ENCODE results near the gene PIP5K1B. TPM values are rescaled to one million over a fixed set of nuclear protein-coding genes. Genes with fewer than 3 reads are reported as not detected.

The PIP5K1B gene
- total RNA-seq, 1 experiment from 2014 or later = 1.8 TPM

DNA sequence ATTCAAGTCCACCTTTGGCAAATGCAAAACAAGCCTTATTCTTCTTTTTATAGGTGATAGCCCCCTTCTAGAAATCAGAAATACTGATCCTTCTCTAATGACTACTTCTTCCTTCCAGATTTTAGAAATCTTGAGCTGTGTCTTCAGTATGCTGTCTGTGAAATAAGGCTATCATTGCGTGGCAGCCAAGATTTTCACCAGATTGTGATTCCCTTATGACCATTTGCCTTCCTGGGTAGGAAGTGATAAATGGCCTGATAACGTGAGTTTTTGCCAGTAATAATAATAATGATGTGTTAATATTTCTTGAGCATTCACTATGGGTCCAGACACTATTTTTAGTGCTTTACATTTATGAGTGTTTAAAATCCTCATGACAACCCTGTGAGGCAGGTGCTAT, 80.9 kb downstream of the PIP5K1B start:
- no peaks in the 10 kb centered on the region for H3K27me3 ChIP-seq (ENCODE audit: control insufficient read depth, insufficient read depth, low read length)
- H3K4me3 ChIP-seq (ENCODE audit: insufficient read depth, low read depth, low read length) = no peak overlapping the region
- DNase-seq = no peak
- no peaks in the 10 kb centered on the region for H3K36me3 ChIP-seq (replicated peaks; ENCODE audit: control insufficient read depth, insufficient read depth, low read length)

DNA sequence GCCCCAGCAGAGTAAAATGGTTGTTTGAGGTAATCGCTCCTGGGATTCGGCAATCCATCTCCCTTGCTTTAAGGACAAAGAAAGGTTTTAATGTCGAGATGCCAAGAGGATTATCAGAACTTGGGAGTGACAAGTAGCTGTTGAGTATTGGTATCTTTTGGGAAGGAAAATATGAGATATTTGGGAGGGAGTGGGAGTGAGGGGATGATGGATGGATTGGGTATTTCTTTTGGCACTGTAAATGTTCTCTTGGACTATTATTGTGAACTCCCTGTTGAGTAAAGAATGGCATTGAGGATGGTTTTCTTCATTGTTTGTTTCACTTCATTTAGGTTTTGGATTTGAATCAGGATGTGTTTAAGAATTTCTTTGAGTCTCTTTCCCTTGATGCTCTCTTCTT, 86.1 kb downstream of the PIP5K1B start:
- H3K36me3 ChIP-seq (replicated peaks; ENCODE audit: control insufficient read depth, insufficient read depth, low read length) = no peaks in the 10 kb centered on the region
- no peak overlapping the region for H3K4me3 ChIP-seq (ENCODE audit: insufficient read depth, low read depth, low read length)
- no peak for DNase-seq
- H3K27me3 ChIP-seq (ENCODE audit: control insufficient read depth, insufficient read depth, low read length) = no peaks in the 10 kb centered on the region

DNA sequence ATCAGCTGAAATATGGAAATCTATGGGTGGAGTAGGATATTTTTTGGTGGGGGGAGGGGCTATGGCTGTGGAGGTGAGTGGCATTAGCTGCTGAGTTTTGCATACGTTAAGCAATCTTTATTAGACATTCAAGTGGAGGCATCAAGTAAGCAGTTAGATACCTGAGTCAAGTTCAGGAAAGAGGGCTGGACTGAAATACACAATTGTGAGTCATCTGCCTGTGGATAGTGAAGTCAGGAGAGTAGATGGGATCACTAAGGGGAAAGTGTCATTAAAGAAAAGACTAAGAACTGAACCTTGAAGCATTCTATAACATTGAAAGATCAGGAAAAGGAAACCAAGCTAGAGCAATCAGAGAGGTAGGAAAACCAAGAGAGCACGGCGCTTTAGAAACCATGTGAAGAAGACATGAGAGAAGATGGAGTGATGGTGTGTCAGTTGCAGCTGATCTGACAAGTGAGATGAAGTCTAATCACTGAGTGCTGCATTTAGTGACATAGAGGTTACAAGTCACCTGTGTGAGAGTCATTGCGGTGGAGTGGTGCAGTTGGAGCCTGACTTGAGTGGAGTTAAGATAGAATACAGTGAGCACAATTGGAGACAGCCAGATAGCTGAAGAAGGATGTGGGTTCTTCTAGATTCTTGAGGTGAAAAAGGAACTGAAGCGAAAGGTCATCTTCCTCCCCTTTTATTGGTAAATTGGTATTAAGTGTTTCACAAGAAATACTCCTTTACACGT, 88.7 kb downstream of the PIP5K1B start:
- DNase-seq = no peak
- Histone ChIP-seq H3K27me3 (ENCODE audit: control insufficient read depth, insufficient read depth, low read length) (no peaks in the 10 kb centered on the region), H3K36me3 (replicated peaks; ENCODE audit: control insufficient read depth, insufficient read depth, low read length) (no peaks in the 10 kb centered on the region)

GRCh38 chr9:68794898-68795297, 89.9 kb downstream of the PIP5K1B start:
- Histone ChIP-seq H3K4me3 (ENCODE audit: insufficient read depth, low read depth, low read length) (no peak overlapping the region), H3K36me3 (replicated peaks; ENCODE audit: control insufficient read depth, insufficient read depth, low read length) (no peaks in the 10 kb centered on the region), H3K27me3 (ENCODE audit: control insufficient read depth, insufficient read depth, low read length) (no peaks in the 10 kb centered on the region)
- no peak for DNase-seq

More for the DNA sequence above, 88.7 kb downstream of the PIP5K1B start:
- no peak overlapping the region for H3K4me3 ChIP-seq (ENCODE audit: insufficient read depth, low read depth, low read length)

- no peaks in the 10 kb centered on the region for H3K36me3 ChIP-seq (replicated peaks; ENCODE audit: control insufficient read depth, insufficient read depth, low read length)
- DNase-seq = no peak
- H3K27me3 ChIP-seq (ENCODE audit: control insufficient read depth, insufficient read depth, low read length) = no peaks in the 10 kb centered on the region
- no peak overlapping the region for H3K4me3 ChIP-seq (ENCODE audit: insufficient read depth, low read depth, low read length)
Observed at GRCh38 chr9:68795411-68795810, 90.4 kb downstream of the PIP5K1B start.

GRCh38 chr9:68797116-68797515, 92.1 kb downstream of the PIP5K1B start:
- no peak for DNase-seq
- Histone ChIP-seq H3K36me3 (replicated peaks; ENCODE audit: control insufficient read depth, insufficient read depth, low read length) (no peaks in the 10 kb centered on the region), H3K4me3 (ENCODE audit: insufficient read depth, low read depth, low read length) (no peak overlapping the region), H3K27me3 (ENCODE audit: control insufficient read depth, insufficient read depth, low read length) (no peaks in the 10 kb centered on the region)

DNA sequence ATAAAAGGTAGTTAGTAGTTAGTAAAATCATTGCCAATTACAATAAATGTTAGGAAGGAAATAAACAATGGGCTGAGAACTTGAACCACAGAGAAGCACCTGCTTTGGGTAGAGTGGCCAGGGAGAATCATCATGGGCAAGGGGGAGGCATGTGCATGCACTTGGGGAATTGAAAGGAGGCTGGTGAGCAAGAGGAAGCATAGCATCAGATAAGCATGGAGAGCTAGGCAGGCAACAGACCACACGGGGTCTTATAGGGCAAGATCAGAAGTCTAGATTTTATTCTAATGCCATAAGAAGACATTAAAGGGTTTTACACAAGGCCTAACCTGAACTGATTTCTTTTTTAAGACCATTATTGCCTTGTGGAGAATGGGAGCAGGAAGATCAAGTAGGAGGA, 93.4 kb downstream of the PIP5K1B start:
- Histone ChIP-seq H3K4me3 (ENCODE audit: insufficient read depth, low read depth, low read length) (no peak overlapping the region), H3K27me3 (ENCODE audit: control insufficient read depth, insufficient read depth, low read length) (no peaks in the 10 kb centered on the region), H3K36me3 (replicated peaks; ENCODE audit: control insufficient read depth, insufficient read depth, low read length) (no peaks in the 10 kb centered on the region)
- DNase-seq = no peak

GRCh38 chr9:68800836-68801235, 95.8 kb downstream of the PIP5K1B start:
- no peak for DNase-seq
- Histone ChIP-seq H3K27me3 (ENCODE audit: control insufficient read depth, insufficient read depth, low read length) (no peaks in the 10 kb centered on the region), H3K36me3 (replicated peaks; ENCODE audit: control insufficient read depth, insufficient read depth, low read length) (no peaks in the 10 kb centered on the region), H3K4me3 (ENCODE audit: insufficient read depth, low read depth, low read length) (no peak overlapping the region)

GRCh38 chr9:68802525-68803015, 97.5 kb downstream of the PIP5K1B start:
- no peak for DNase-seq
- Histone ChIP-seq H3K27me3 (ENCODE audit: control insufficient read depth, insufficient read depth, low read length) (no peaks in the 10 kb centered on the region), H3K36me3 (replicated peaks; ENCODE audit: control insufficient read depth, insufficient read depth, low read length) (no peaks in the 10 kb centered on the region)

DNA sequence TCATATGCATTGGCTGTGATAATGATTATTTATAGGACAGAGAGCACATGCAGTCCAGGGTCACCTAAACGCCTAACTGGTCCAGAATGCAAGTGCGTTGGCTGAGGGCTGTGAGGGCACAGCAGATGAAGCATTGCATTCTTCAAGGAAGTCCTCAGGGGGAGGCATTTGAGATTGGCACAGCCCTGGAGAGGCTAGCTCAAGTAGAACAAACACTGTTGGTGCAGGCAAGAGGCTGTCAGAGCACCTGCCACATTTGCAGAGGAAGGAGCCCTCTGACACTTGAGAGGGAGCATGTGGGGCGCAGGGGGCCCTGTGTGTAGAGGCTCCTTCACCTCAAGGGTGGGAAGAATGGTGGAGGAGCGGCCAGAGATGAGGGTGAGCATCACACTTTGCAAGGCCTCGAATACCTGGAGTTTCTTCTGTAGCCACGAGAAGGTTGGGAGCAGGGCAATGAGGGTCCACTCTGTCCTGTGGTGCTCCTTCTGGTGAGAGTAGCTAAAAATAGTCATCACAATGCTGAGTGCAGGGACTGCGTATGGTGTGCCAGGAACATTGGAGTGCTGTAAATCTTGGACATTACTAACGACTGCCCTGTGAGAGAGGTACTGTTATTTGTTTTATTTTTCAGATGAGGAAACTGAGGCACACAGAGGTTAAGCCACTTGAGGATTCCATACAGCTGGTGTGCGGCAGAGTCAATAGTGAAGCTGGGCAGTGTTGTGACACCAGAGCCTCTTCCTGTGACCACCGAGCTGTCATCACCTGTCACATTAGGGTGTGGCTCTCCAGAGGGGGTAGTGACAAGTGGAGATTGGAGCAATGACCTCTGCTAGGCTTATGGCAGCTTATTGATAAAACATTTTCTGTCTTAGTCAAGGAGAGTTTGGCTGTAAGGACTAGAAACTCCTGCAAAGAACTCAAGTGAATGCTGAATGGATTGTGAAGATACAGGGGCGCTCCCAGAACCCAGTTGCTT, 100.2 kb downstream of the PIP5K1B start:
- Histone ChIP-seq H3K4me3 (ENCODE audit: insufficient read depth, low read depth, low read length) (no peak overlapping the region), H3K36me3 (replicated peaks; ENCODE audit: control insufficient read depth, insufficient read depth, low read length) (no peaks in the 10 kb centered on the region), H3K27me3 (ENCODE audit: control insufficient read depth, insufficient read depth, low read length) (no peaks in the 10 kb centered on the region)
- no peak for DNase-seq

More at GRCh38 chr9:68802525-68803015, 97.5 kb downstream of the PIP5K1B start:
- H3K4me3 ChIP-seq (ENCODE audit: insufficient read depth, low read depth, low read length) = no peak overlapping the region

- Histone ChIP-seq H3K27me3 (ENCODE audit: control insufficient read depth, insufficient read depth, low read length) (no peaks in the 10 kb centered on the region), H3K4me3 (ENCODE audit: insufficient read depth, low read depth, low read length) (no peak overlapping the region), H3K36me3 (replicated peaks; ENCODE audit: control insufficient read depth, insufficient read depth, low read length) (no peaks in the 10 kb centered on the region)
- DNase-seq = no peak
Observed at GRCh38 chr9:68805890-68806517, 101.0 kb downstream of the PIP5K1B start.

DNA sequence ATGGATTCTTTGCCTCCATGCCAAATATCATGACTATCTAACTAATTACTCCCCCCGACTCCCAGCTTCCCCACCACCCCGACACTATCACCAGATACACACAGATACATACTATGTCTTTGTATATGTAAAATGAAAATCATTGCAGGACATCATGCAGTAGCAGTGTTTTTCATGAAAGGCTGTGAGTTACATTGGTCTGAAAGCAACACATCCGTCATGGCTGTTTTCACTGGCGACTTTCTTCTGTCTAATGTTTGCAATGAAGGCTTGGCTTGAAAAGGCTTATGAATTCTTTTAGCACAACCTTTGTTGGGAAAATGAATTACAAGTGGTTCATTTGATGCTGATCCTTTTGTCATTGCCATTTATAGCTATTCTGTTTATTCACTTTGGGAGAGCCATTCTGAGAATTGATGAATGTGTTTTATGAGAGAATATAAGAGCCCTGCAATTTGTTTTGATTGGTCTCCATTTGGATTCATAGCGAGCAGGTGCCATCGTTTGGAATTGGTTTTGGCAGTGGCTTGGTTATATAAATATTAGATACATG, 103.4 kb downstream of the PIP5K1B start:
- Histone ChIP-seq H3K4me3 (ENCODE audit: insufficient read depth, low read depth, low read length) (no peak overlapping the region), H3K27me3 (ENCODE audit: control insufficient read depth, insufficient read depth, low read length) (no peaks in the 10 kb centered on the region), H3K36me3 (replicated peaks; ENCODE audit: control insufficient read depth, insufficient read depth, low read length) (no peaks in the 10 kb centered on the region)
- DNase-seq = no peak

GRCh38 chr9:68817079-68817875, 112.2 kb downstream of the PIP5K1B start:
- no peaks in the 10 kb centered on the region for H3K27me3 ChIP-seq (ENCODE audit: control insufficient read depth, insufficient read depth, low read length)
- no peak overlapping the region for H3K4me3 ChIP-seq (ENCODE audit: insufficient read depth, low read depth, low read length)
- no peak for DNase-seq
- H3K36me3 ChIP-seq (replicated peaks; ENCODE audit: control insufficient read depth, insufficient read depth, low read length) = no peaks in the 10 kb centered on the region

DNA sequence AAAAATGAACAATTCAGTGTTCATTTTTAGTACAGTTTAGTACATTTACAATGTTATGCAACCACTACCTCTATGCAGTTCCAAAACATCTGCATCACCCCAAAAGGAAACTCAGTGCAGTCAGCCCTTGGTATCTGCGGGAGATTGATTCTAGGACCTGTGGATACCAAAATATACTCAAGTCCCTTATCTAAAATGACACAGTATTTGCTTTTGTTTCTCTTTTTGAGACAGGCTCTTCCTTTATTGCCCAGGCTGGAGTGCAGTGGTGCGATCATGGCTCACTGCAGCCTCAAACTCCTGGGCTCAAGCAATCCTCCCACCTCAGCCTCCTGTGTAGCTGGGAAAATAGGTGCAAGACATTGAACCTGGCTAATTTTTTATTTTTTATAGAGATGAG, 114.0 kb downstream of the PIP5K1B start:
- no peaks in the 10 kb centered on the region for H3K36me3 ChIP-seq (replicated peaks; ENCODE audit: control insufficient read depth, insufficient read depth, low read length)
- no peaks in the 10 kb centered on the region for H3K27me3 ChIP-seq (ENCODE audit: control insufficient read depth, insufficient read depth, low read length)
- H3K4me3 ChIP-seq (ENCODE audit: insufficient read depth, low read depth, low read length) = no peak overlapping the region
- DNase-seq = no peak

Measured in H7 (cell line).